ENCODE measurements around the gene LIFR.
"Not testable (repeated sequence)": the region's sequence is repeated elsewhere in the genome, so short reads cannot be mapped to it uniquely, and the experiment has no call there.

The LIFR gene

GRCh38 chr5:38546691-38547146, 9.7 kb downstream of the LIFR start:
- no peak for DNase-seq

- DNase-seq, result no peak
Observed at GRCh38 chr5:38543886-38544285, 12.6 kb downstream of the LIFR start.

- DNase-seq, result no peak
Observed at GRCh38 chr5:38543074-38543473, 13.4 kb downstream of the LIFR start.

GRCh38 chr5:38541174-38541725, 15.2 kb downstream of the LIFR start:
- no peak for DNase-seq

GRCh38 chr5:38540314-38540713, 16.1 kb downstream of the LIFR start:
- no peak for DNase-seq

GRCh38 chr5:38538161-38538560, 18.3 kb downstream of the LIFR start:
- DNase-seq, result no peak

- no peak for DNase-seq
Observed at GRCh38 chr5:38537505-38537904, 18.9 kb downstream of the LIFR start.

- no peak for DNase-seq
Observed at GRCh38 chr5:38536968-38537367, 19.5 kb downstream of the LIFR start.

GRCh38 chr5:38535845-38536244, 20.6 kb downstream of the LIFR start:
- no peak for DNase-seq

- no peak for DNase-seq
Observed at GRCh38 chr5:38535248-38535750, 21.1 kb downstream of the LIFR start.

GRCh38 chr5:38534156-38534453, 22.3 kb downstream of the LIFR start:
- DNase-seq, result no peak

- DNase-seq, result no peak
Observed at GRCh38 chr5:38533286-38534155, 22.9 kb downstream of the LIFR start.

- DNase-seq, result no peak
Observed at GRCh38 chr5:38532165-38532669, 24.2 kb downstream of the LIFR start.

- no peak for DNase-seq
Observed at GRCh38 chr5:38531518-38531917, 24.9 kb downstream of the LIFR start.

GRCh38 chr5:38529955-38530646, 26.3 kb downstream of the LIFR start:
- no peak for DNase-seq

- no peak for DNase-seq
Observed at GRCh38 chr5:38528162-38528703, 28.2 kb downstream of the LIFR start.

GRCh38 chr5:38527475-38527874, 29.0 kb downstream of the LIFR start:
- DNase-seq, result no peak

- no peak for DNase-seq
Observed at GRCh38 chr5:38524022-38524421, 32.4 kb downstream of the LIFR start.

GRCh38 chr5:38519476-38519875, 37.0 kb downstream of the LIFR start:
- no peak for DNase-seq

- DNase-seq, result no peak
Observed at GRCh38 chr5:38518341-38518740, 38.1 kb downstream of the LIFR start.

GRCh38 chr5:38516649-38517048, 39.8 kb downstream of the LIFR start:
- not testable (repeated sequence) for DNase-seq

GRCh38 chr5:38515646-38516045, 40.8 kb downstream of the LIFR start:
- peak; percentile 30 for DNase-seq

- no peak for DNase-seq
Observed at GRCh38 chr5:38515092-38515491, 41.4 kb downstream of the LIFR start.
